ENCODE results near the gene VPS37D.

VPS37D gene

DNA sequence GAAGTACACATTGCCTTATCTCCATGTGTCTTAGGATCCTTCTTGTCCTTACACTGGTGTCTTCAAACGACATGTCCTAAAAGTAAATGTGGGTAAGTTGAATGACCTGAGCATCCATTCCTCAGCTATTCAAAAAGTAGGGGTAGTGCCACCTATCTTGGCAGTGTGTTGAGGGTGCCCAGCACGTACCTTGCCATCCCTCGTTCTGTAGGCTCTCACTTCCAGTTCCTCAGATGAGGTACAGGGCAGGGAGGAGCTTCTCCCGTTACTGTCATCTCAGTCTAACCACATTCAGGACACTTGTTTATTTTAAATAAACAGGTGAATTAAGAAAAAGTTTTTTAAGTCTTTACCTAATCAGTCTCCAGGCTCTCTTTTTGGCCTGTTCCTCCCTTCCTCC is 28.7 kb downstream of the VPS37D start:
- Histone ChIP-seq H3K27me3 (ENCODE audit: insufficient read depth, low read length, poor library complexity, severe bottlenecking) (no peaks in the 10 kb centered on the region), H2AFZ (ENCODE audit: low read length) (no peak overlapping the region), H3K4me2 (ENCODE audit: low read depth, low read length, poor library complexity, severe bottlenecking) (no peak overlapping the region), H3K9me2 (replicated peaks; ENCODE audit: low read depth, low read length) (no peaks in the 10 kb centered on the region), H3K4me3 (ENCODE audit: low read length, poor library complexity, severe bottlenecking) (no peak overlapping the region), H3F3A (ENCODE audit: low read depth) (no peaks in the 10 kb centered on the region), H3K79me2 (ENCODE audit: insufficient read depth, low read length) (no peaks in the 10 kb centered on the region), H3K9me3 (ENCODE audit: insufficient read depth, low read depth, low read length) (no peaks in the 10 kb centered on the region), H3K4me1 (ENCODE audit: insufficient read depth, low read length, poor library complexity, severe bottlenecking) (no peaks in the 10 kb centered on the region), H4K20me1 (ENCODE audit: insufficient read depth, low read length, poor library complexity, severe bottlenecking) (no peaks in the 10 kb centered on the region), H3K9ac (ENCODE audit: low read depth, low read length, poor library complexity, severe bottlenecking) (no peak overlapping the region), H3K36me3 (ENCODE audit: insufficient read depth, low read length) (peaks cover 70% of the 10 kb centered on the region; the same call in 1 of the 2 replicates)
- TF ChIP-seq, protein P1, sequence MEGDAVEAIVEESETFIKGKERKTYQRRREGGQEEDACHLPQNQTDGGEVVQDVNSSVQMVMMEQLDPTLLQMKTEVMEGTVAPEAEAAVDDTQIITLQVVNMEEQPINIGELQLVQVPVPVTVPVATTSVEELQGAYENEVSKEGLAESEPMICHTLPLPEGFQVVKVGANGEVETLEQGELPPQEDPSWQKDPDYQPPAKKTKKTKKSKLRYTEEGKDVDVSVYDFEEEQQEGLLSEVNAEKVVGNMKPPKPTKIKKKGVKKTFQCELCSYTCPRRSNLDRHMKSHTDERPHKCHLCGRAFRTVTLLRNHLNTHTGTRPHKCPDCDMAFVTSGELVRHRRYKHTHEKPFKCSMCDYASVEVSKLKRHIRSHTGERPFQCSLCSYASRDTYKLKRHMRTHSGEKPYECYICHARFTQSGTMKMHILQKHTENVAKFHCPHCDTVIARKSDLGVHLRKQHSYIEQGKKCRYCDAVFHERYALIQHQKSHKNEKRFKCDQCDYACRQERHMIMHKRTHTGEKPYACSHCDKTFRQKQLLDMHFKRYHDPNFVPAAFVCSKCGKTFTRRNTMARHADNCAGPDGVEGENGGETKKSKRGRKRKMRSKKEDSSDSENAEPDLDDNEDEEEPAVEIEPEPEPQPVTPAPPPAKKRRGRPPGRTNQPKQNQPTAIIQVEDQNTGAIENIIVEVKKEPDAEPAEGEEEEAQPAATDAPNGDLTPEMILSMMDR (conservative IDR thresholded peaks at IDR 0.05; ENCODE audit: low read length), result no peak
- TF ChIP-seq EZH2phosphoT487 (IDR thresholded peaks at IDR 0.05; ENCODE audit: borderline replicate concordance), result no peak

DNA sequence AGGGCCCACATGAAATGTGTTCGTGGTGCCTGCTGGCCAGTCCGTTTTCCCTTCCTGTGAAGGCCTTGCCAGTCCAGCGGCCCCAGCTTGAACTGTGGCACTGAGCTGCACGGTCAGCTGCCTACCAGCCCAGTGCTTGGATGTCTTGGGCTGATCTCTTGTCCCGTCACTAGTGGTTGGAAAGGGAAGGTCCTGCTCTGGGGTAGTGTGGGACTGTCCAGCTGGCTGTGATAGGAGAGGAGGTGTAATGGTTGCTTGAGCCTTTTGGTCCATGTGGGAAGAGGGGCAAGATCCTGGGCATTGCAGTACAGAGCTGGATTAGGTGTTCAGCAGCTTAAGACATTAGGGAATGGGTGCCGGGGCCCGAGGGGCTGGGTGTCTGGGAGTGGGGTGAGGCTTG is 30.8 kb downstream of the VPS37D start:
- H3F3A ChIP-seq (ENCODE audit: low read depth), result no peaks in the 10 kb centered on the region
- H3K79me2 ChIP-seq (ENCODE audit: insufficient read depth, low read length), result no peaks in the 10 kb centered on the region
- H3K4me2 ChIP-seq (ENCODE audit: low read depth, low read length, poor library complexity, severe bottlenecking), result no peak overlapping the region
- no peak overlapping the region for H3K4me3 ChIP-seq (ENCODE audit: low read length, poor library complexity, severe bottlenecking)
- no peaks in the 10 kb centered on the region for H3K27me3 ChIP-seq (ENCODE audit: insufficient read depth, low read length, poor library complexity, severe bottlenecking)
- H3K36me3 ChIP-seq (ENCODE audit: insufficient read depth, low read length), result peaks cover 51% of the 10 kb centered on the region; the same call in 1 of the 2 replicates
- no peak overlapping the region for H2AFZ ChIP-seq (ENCODE audit: low read length)
- H3K9ac ChIP-seq (ENCODE audit: low read depth, low read length, poor library complexity, severe bottlenecking), result no peak overlapping the region
- H3K9me2 ChIP-seq (replicated peaks; ENCODE audit: low read depth, low read length), result no peaks in the 10 kb centered on the region
- H3K9me3 ChIP-seq (ENCODE audit: insufficient read depth, low read depth, low read length), result no peaks in the 10 kb centered on the region
- no peak for TF ChIP-seq EZH2phosphoT487 (IDR thresholded peaks at IDR 0.05; ENCODE audit: borderline replicate concordance)
- TF ChIP-seq, protein P1 (conservative IDR thresholded peaks at IDR 0.05; ENCODE audit: low read length), result no peak
- no peaks in the 10 kb centered on the region for H4K20me1 ChIP-seq (ENCODE audit: insufficient read depth, low read length, poor library complexity, severe bottlenecking)
- no peaks in the 10 kb centered on the region for H3K4me1 ChIP-seq (ENCODE audit: insufficient read depth, low read length, poor library complexity, severe bottlenecking)

DNA sequence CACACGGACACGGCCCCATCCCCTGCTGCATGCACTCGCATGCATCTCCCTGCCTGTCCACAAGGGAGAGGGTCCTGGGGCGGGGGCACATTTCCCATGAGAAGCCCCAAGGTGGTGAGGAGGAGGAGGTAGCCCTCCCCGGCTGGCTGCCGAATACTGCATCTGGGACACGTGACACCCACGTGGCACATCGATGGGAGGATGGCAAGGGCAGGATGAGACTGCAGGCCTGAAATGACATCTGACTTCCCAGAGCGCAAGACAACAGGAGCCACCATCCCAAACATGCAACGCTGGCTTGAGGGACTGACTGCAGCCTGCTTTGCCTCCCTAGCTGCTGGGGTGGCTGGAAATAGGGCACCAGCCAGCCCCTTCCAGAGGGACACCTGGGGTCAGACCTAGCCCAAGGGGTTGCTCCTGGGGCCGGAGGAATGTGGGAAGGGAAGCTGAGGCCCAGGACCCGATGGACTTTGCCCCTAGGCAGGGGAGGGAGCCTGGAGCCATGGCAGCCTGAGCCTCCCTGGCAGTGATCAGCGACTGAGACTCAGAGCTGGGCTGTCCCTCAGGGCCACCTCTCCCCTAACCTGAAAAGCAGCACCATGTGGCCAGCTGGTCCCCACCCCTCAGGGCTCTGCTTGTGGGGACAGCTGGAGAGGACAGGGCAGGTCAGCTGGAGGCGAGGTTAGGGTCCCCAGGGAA is 31.9 kb downstream of the VPS37D start:
- Histone ChIP-seq H3K9ac (ENCODE audit: low read depth, low read length, poor library complexity, severe bottlenecking) (no peak overlapping the region), H3K4me1 (ENCODE audit: insufficient read depth, low read length, poor library complexity, severe bottlenecking) (no peaks in the 10 kb centered on the region), H3K27me3 (ENCODE audit: insufficient read depth, low read length, poor library complexity, severe bottlenecking) (no peaks in the 10 kb centered on the region), H2AFZ (ENCODE audit: low read length) (no peak overlapping the region), H3K4me3 (ENCODE audit: low read length, poor library complexity, severe bottlenecking) (no peak overlapping the region), H3K36me3 (ENCODE audit: insufficient read depth, low read length) (peaks cover 40% of the 10 kb centered on the region; the same call in 1 of the 2 replicates), H3K9me2 (replicated peaks; ENCODE audit: low read depth, low read length) (no peaks in the 10 kb centered on the region), H3K79me2 (ENCODE audit: insufficient read depth, low read length) (no peaks in the 10 kb centered on the region), H3K4me2 (ENCODE audit: low read depth, low read length, poor library complexity, severe bottlenecking) (no peak overlapping the region), H3K9me3 (ENCODE audit: insufficient read depth, low read depth, low read length) (no peaks in the 10 kb centered on the region), H3F3A (ENCODE audit: low read depth) (no peaks in the 10 kb centered on the region), H4K20me1 (ENCODE audit: insufficient read depth, low read length, poor library complexity, severe bottlenecking) (no peaks in the 10 kb centered on the region)
- TF ChIP-seq, protein P1 (conservative IDR thresholded peaks at IDR 0.05; ENCODE audit: low read length), result no peak
- TF ChIP-seq EZH2phosphoT487 (IDR thresholded peaks at IDR 0.05; ENCODE audit: borderline replicate concordance), result no peak
